SJCRH30 (cell line): ENCODE measurements around the gene SFRP5. TPM values are rescaled to one million over a fixed set of nuclear protein-coding genes. Genes with fewer than 3 reads are reported as not detected.

Experiments
- DNase-seq, 2 experiments: peaks; one replicate each; pipeline ENCODE4 v3.0.0-alpha.2; 2015 to 2020
- H3K27ac ChIP-seq: fragments of 250-450 bp; sonication (Bioruptor Pico); 2 replicates; pipeline ENCODE4 v1.5.1; 2020; ENCODE audit warnings: mild to moderate bottlenecking, moderate library complexity
- H3K27me3 ChIP-seq: fragments of 250-450 bp; sonication (Bioruptor Pico); 2 replicates; pipeline ENCODE4 v1.5.1; 2020; ENCODE audit warnings: mild to moderate bottlenecking, moderate library complexity
- H3K36me3 ChIP-seq: fragments of 250-450 bp; sonication (Bioruptor Pico); 2 replicates; pipeline ENCODE4 v1.5.1; 2020; ENCODE audit warnings: mild to moderate bottlenecking, moderate library complexity
- H3K4me1 ChIP-seq: fragments of 250-450 bp; sonication (Bioruptor Pico); 2 replicates; pipeline ENCODE4 v1.5.1; 2020; ENCODE audit warnings: mild to moderate bottlenecking, moderate library complexity
- H3K4me3 ChIP-seq: fragments of 250-450 bp; sonication (Bioruptor Pico); 2 replicates; pipeline ENCODE4 v1.5.1; 2020; ENCODE audit warnings: mild to moderate bottlenecking, moderate library complexity
- H3K9me3 ChIP-seq: fragments of 250-450 bp; sonication (Bioruptor Pico); replicated peaks from 2 replicates; pipeline ENCODE4 v1.5.1; 2020; ENCODE audit warnings: mild to moderate bottlenecking, moderate library complexity
- total RNA-seq: library from RNA; depleted of rRNA; stranded (reverse); fragments of >200 nt; shearing (Covaris generic); gene quantifications from 2 replicates; pipeline ENCODE4 v1.2.3, GENCODE V29; 2014

SFRP5 gene
- total RNA-seq, 1 experiment from 2014 or later = not detected

DNA sequence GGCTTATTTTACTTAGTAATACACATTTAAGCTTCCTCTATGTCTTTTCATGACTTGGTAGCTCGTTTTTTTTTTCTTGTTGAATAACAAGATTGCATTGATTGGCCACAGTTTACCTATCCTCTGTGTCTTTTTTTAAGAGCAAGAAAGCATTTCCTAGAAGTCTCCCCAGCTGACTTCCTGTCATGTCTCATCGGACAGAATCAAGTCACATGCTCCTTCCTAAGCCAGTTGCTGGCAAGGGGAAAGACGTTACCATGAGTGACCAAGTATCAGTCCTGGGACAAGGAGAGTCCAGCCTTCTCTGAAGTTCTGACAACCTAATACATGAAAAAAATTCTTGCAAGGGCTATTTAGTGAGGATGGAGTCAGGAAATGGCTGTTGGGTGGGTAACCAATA, 24.9 kb upstream of the SFRP5 start:
- H3K36me3 ChIP-seq = no peaks in the 10 kb centered on the region
- H3K9me3 ChIP-seq = peaks cover 13% of the 10 kb centered on the region
- no peaks in the 10 kb centered on the region for H3K27me3 ChIP-seq
- H3K4me1 ChIP-seq = no peaks in the 10 kb centered on the region; the same call in 1 of the 2 replicates
- no peak overlapping the region for H3K27ac ChIP-seq
- no peak for DNase-seq
- no peak overlapping the region for H3K4me3 ChIP-seq

DNA sequence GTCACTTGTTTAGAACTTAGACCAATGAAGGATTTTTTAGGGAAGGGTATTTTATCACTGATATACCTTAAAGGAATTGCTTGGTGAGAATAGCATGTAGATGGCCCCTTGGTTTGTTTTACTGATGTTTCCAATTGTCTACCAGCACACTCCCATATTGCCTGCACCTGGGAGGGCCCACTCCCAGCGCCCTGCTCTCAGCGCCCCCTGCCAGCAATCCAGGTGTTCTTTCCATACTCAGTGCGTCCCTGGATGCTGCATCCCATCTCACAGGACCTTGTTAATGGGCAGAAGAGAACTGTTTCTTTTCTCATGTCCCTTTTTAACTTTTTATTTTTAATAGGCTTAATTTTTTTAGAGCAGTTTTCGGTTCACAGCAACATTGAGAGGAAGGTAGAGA, 24.1 kb upstream of the SFRP5 start:
- Histone ChIP-seq H3K4me1 (peaks cover 3% of the 10 kb centered on the region), H3K9me3 (peaks cover 13% of the 10 kb centered on the region), H3K27ac (no peak overlapping the region), H3K36me3 (no peaks in the 10 kb centered on the region), H3K27me3 (no peaks in the 10 kb centered on the region), H3K4me3 (no peak overlapping the region)
- no peak for DNase-seq

DNA sequence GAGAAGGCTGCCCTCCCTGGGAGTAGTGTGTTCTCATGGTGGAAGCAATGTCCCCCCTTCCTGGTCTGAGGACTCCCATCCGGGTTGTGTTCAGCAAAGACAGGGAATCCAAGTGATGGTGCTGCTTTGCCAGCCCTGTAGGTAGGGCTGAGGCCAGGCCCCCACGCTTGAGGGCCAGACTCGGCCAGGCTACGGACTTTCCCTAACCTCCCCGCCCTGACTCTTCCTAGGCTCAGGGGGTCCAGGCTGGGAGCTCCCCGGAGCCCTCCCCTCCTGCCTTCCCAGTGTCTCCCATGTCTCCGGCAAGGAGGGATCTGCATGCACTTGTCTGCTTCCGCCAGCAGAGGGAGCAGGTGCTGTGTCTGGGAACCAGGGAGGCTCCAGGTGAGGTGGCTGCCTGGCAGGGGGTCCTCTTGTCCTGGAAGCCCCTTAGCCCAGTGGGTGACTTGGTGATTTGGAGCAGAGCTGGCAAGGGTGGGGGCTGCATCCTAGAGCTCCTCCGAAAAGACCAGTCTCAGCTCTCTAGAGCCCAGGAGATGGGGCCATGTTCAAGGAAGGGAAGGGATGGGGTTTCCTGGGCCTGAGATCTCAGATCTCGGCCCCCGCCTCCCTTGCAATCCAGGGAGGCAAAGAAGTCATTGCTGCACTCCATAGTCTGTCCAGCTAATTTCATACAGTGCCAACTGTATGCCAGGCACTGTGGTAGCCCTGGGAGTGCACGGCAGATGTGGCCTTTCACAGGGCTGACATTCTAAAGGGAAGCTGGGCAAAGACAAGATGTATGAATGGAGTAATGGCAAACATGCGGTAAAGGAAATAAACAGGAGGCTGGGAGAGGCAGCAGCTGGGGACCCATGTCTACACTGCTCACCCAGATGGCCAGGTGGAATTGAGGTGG, 20.3 kb upstream of the SFRP5 start:
- DNase-seq = peak; percentile 65 to 80
- H3K9me3 ChIP-seq = no peaks in the 10 kb centered on the region
- H3K4me1 ChIP-seq = peaks cover 10% of the 10 kb centered on the region
- H3K27ac ChIP-seq = no peak overlapping the region
- H3K4me3 ChIP-seq = no peak overlapping the region
- no peaks in the 10 kb centered on the region for H3K27me3 ChIP-seq
- no peaks in the 10 kb centered on the region for H3K36me3 ChIP-seq

DNA sequence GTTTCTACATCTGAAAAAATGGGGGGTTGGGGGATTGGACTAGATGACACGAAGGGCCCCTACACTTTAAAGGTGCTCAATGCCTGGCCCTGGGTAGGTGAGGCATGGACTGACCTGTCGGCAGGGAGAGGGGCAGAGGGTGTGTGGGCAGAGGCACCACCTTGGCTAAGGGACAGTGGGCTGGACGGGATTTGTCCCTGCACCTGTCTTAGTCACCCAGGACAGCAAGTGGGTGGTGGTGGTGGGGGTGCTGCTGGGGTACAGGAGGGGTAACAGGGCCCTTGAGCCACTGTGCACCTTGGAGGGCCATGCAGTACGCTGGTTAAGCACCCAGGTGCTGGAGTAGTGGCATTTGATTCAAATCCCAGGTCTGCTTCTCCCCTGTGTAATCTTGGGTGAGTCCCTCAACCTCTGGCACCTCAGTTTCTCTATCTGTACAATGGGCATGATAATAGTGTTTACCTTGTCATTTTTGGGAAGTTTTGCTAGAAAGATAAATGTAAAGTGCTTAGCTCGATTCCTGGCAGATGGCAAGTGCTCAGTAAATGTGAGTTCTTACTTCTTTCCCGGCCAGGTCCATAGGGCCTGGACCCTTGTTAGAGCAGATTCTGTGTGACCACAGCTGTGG, 18.1 kb upstream of the SFRP5 start:
- H3K27ac ChIP-seq = no peak overlapping the region
- no peaks in the 10 kb centered on the region for H3K36me3 ChIP-seq
- H3K27me3 ChIP-seq = no peaks in the 10 kb centered on the region
- H3K9me3 ChIP-seq = no peaks in the 10 kb centered on the region
- H3K4me3 ChIP-seq = no peak overlapping the region
- no peak for DNase-seq
- H3K4me1 ChIP-seq = peaks cover 10% of the 10 kb centered on the region

DNA sequence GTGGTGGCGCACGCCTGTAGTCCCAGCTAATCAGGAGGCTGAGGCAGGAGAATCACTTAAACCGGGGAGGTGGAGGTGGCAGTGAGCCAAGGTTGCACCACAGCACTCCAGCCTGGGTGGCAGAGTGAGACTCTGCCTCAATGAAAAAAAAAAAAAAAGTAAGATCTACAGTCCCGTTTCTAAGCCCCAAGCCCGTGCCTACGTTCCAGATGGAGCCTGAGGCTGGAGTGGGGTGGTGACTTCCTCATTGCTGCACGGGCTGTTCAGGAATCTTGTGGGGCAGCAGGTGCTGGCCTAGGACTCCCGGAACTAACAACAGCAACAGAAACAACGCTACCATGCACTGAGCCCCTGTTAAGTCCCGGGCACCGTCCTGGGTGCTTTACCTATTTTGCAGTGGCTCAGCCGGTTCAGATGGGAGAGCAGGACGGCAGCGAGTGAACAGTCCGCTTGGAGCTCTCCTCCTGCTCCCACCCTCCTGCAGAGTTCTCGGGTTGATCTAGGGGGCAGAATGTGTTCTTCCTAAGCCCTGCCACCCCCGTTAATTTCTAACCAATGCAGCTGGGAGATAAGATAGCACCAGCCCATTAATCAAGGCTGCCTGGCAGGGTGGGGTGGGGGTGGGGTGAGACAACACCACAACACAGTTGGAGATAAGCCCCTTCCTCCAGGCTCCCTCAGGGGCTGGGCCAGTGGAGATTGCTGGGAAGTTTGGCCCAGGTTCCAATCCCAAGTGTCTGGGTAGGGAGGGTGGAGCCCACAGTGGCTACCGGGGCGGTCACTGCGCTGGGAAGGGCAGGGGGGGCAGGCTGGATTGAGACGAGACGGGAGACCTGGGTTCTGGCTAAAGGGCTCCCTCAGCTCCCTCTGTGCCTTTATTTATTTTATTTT, 17.0 kb upstream of the SFRP5 start:
- H3K27ac ChIP-seq = peak overlapping the region; percentile 48
- peaks cover 10% of the 10 kb centered on the region for H3K4me1 ChIP-seq
- H3K9me3 ChIP-seq = no peaks in the 10 kb centered on the region
- DNase-seq = peak; percentile 69 to 80
- no peaks in the 10 kb centered on the region for H3K27me3 ChIP-seq
- H3K4me3 ChIP-seq = peak overlapping the region; percentile 31
- H3K36me3 ChIP-seq = no peaks in the 10 kb centered on the region

DNA sequence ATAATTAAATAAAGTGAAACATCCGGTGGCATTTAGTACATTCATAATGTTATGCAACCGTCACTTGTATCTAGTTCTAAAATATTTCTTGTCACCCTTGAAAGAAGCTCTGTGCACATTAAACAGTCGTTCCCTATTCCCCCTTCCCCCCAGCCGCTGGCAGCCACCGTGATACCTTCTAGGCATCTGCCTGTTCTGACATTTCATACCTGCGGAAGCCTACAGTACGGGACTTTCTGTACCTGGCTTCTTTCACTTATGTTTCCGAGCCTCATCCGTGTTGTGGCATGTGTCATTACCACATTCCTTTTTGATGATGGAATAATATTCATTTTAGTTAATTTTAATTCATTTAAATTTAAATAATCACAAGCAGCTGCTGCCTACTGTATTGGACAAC, 13.9 kb upstream of the SFRP5 start:
- H3K4me1 ChIP-seq = peaks cover 25% of the 10 kb centered on the region
- no peak for DNase-seq
- H3K27me3 ChIP-seq = no peaks in the 10 kb centered on the region
- H3K9me3 ChIP-seq = no peaks in the 10 kb centered on the region
- no peak overlapping the region for H3K27ac ChIP-seq
- H3K36me3 ChIP-seq = no peaks in the 10 kb centered on the region
- H3K4me3 ChIP-seq = no peak overlapping the region

DNA sequence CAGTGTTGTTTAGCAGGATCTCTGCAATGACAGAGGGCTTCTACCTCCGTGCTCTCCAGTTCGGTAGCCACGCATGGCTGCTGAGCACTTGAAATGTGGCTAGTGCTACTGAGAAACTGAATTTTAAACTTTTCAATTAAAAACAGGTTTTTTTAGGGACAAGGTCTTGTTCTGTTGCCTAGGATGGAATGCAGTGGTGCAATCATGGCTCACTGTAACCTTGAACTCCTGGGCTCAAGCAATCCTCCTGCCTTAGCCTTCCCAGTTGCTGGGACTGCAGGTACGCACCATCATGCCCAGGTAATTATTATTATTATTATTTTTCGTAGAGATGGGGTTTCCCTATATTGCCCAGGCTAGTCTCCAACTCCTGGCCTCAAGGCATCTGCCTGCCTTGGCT, 13.4 kb upstream of the SFRP5 start:
- no peaks in the 10 kb centered on the region for H3K27me3 ChIP-seq

DNA sequence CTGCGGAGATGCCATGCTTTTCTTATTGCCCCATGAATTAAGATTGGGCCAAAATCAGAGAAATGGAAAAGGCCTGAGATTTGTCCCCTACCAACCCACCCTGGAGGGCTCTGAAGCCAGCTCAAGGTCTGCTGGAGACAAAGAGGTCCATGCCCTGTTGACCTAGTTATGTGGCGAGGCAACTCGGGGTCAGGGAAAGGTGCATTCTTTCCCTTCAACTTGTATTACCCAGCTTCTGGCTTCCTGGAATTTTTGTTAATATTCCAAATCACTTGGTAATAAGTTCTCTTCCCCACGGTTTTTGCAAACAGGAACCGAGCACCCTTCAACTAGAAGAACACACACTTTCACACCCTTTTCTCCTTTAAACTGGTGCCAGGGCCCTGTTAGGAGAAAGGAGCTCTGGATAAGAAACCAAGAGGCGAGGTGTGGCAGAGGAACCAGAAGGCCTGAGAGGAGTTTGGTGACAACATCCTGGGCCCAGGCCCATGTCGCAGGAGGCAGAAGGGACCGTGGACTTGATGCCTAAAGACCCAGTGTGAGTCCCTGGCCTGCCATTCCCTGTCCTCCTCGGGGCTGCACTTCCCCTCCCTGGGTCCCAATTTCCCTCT, 12.5 kb upstream of the SFRP5 start:
- Histone ChIP-seq H3K27ac (no peak overlapping the region), H3K4me3 (no peak overlapping the region)
- no peak for DNase-seq

More for the DNA sequence above, 13.4 kb upstream of the SFRP5 start:
- H3K36me3 ChIP-seq = no peaks in the 10 kb centered on the region
- no peaks in the 10 kb centered on the region for H3K9me3 ChIP-seq
- peaks cover 27% of the 10 kb centered on the region for H3K4me1 ChIP-seq
- no peak for DNase-seq
- H3K4me3 ChIP-seq = no peak overlapping the region
- H3K27ac ChIP-seq = no peak overlapping the region

DNA sequence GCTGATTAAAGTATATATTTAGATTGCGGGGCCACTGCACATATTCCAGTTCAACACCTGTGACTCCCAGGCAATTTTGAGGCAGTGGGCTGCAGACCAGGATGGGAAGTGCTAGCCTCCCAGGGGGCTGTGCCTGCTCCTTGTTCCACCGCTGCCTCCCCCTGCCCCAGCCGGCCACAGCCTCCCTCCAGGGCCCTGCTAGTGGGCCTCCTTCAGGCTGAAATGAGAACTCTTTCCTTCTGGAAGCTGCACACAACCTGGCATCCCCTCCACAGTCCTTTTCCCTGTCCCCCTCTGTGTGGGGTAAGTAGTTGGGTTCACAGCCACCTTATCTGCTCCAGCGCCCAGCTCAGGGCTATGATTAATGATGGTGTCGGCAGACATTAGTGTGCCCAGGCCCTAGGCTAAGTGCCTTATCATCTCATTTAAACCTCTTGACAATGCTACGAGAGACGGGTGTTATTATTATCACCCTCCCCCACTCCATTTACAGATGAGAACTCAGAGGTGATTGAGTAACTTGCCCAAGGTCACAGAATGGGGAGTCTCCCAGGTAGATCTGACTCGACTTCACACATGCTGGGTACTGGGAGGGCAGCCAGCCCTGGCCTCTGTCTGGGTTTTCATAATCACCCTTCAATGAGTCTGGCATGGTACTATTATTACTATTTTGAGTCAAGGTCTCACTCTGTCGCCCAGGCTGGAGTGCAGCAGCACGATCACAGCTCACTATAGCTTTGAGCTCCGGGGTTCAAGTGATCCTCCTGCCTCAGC, 10.8 kb upstream of the SFRP5 start:
- Histone ChIP-seq H3K4me1 (peaks cover 44% of the 10 kb centered on the region), H3K27me3 (no peaks in the 10 kb centered on the region), H3K27ac (peak overlapping the region; percentile 86), H3K9me3 (no peaks in the 10 kb centered on the region), H3K36me3 (no peaks in the 10 kb centered on the region), H3K4me3 (no peak overlapping the region)
- no peak for DNase-seq

More for the DNA sequence above, 12.5 kb upstream of the SFRP5 start:
- Histone ChIP-seq H3K27me3 (no peaks in the 10 kb centered on the region), H3K9me3 (no peaks in the 10 kb centered on the region), H3K4me1 (peaks cover 36% of the 10 kb centered on the region), H3K36me3 (no peaks in the 10 kb centered on the region)

DNA sequence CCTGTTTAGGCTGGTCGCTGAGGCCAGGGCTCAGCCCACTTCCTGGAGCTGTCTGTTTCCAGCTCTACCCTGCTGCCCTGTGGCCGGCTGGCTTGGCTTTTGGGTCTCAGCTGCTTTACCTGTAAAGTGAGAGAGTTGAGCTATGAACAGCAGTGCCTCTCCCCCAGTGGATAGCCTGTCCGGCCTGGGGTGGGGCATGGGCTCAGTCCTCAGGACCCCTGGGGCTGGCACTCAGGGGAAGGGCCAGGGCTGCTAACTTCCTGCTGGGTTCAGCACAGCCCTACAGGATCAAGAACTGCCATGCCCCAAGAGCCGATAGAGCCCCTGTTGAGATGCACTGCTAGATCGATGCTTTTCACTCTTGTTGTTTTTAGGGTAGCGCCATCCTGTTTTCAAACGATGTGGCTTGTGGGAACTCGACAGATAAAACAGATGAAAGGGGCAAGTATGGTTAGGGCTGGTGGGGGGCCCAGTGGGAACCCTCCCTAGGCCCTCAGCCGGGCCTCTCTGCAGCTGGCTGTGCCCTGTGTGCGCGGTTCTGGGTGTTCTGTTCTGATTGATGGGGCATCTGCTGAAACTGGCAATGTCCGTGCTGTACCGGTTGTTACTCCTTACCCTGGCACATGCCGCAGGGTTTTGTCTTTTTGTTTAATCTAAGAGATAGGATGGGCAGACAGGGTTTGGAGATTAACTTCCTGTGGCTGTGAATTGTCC, 10.0 kb upstream of the SFRP5 start:
- no peaks in the 10 kb centered on the region for H3K27me3 ChIP-seq
- H3K27ac ChIP-seq = peak overlapping the region; percentile 86
- DNase-seq = no peak

DNA sequence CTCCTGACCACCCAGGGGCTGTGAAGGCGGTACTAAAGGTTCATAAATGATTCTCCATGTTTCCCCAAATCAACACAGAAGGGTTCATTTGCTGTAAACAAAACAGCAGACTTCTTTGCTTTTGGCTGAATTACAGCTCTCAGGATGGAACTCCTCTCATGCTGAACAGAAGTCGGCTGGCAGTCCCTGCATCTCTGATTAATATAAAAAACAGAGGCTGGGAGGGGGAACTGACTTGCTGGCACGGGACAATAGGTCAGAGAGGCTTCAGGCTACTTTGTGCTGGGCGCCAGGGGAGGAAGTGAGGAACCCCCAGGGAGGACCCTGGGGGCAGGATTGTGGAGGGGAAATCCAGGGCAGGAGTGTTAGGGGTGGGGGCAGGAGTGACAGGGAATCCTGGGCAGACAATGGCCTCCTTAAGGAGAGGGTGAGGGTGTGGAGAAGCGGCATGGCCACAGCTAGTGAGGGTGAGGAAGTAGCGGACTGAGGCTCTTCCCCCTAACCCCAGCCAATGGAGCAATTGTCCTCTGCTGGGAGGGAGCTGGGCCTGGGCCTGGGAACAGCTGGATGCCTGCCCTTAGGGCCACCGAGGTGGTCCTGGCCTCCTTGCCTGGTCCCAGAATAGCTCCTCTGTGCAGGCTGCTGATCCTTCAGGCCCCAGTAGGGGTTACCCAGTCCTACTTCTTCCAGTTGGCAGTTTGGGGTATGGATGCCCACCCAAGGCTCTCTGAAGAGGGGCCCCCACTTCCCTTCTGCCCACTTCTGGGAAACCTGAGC, 9.2 kb upstream of the SFRP5 start:
- H3K4me1 ChIP-seq = peaks cover 44% of the 10 kb centered on the region
- H3K27ac ChIP-seq = peak overlapping the region; percentile 86
- peak; percentile 94 to 97 for DNase-seq
- H3K9me3 ChIP-seq = no peaks in the 10 kb centered on the region
- peak overlapping the region; percentile 7 for H3K4me3 ChIP-seq
- H3K36me3 ChIP-seq = no peaks in the 10 kb centered on the region
- no peaks in the 10 kb centered on the region for H3K27me3 ChIP-seq

More for the DNA sequence above, 10.0 kb upstream of the SFRP5 start:
- peak overlapping the region; percentile 7 for H3K4me3 ChIP-seq
- peaks cover 44% of the 10 kb centered on the region for H3K4me1 ChIP-seq
- H3K36me3 ChIP-seq = no peaks in the 10 kb centered on the region
- no peaks in the 10 kb centered on the region for H3K9me3 ChIP-seq

DNA sequence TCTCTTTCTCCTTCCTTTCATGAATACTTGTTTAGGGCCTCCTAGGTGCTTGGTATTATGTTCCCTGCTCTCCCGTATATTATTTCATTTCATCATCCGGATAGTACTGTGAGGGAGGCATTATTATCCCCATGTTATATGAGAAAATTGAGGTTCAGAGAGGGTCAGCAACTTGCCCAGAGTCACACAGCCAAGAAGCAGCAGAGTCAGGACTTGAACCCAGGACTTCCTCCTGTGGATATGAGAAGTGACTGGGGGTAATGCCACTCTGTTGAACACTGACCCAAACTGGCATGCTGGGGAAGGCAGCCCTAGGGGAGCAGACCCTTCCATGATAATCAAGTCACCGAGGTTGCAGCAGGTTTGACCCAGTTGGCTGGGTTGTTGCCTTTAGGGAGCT, 8.2 kb upstream of the SFRP5 start:
- Histone ChIP-seq H3K4me3 (no peak overlapping the region), H3K4me1 (peaks cover 44% of the 10 kb centered on the region), H3K36me3 (no peaks in the 10 kb centered on the region), H3K27ac (peak overlapping the region; percentile 86; the same call in 1 of the 2 replicates), H3K9me3 (no peaks in the 10 kb centered on the region), H3K27me3 (no peaks in the 10 kb centered on the region)
- no peak for DNase-seq

DNA sequence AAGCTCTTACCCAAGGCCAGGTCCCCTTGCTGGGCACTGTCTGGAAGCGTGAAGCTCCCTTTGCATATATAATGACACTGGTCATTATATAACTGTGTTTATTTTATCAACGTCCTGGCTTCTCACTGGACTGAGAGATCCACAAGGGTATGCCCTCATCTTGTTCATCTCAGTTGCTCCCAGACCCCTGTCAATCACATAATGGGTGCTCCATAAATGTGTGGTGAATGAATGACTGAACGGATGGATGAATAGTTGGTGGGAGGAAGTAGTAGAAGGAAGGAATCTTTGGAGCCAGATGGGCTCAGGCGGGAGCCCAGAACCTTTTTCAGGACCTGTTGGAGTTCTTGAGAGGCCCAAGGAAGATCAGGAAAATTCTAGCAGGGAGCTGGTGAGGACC, 7.7 kb upstream of the SFRP5 start:
- peaks cover 44% of the 10 kb centered on the region for H3K4me1 ChIP-seq
- H3K27me3 ChIP-seq = no peaks in the 10 kb centered on the region
- H3K9me3 ChIP-seq = no peaks in the 10 kb centered on the region
- H3K4me3 ChIP-seq = no peak overlapping the region
- no peaks in the 10 kb centered on the region for H3K36me3 ChIP-seq
- no peak overlapping the region; the same call in 1 of the 2 replicates for H3K27ac ChIP-seq
- no peak for DNase-seq
